Suprapubic skin (tissue), 4 donors: ENCODE results near the gene UBA1. TPM values are rescaled to one million over a fixed set of nuclear protein-coding genes. Genes with fewer than 3 reads are reported as not detected.

ENCODE experiments used
- DNase-seq, 2 donors: peaks; one replicate each; pipeline ENCODE4 v3.0.0-alpha.2; 2019; ENCODE audit warnings: low spot score in 2 of 2
- H3K27ac ChIP-seq: fragments of 200-600 bp; sonication (generic); one replicate; pipeline ENCODE4 v1.5.1; 2019
- H3K27me3 ChIP-seq: fragments of 200-600 bp; sonication (generic); one replicate; pipeline ENCODE4 v1.5.1; 2019
- H3K36me3 ChIP-seq: fragments of 200-600 bp; sonication (generic); one replicate; pipeline ENCODE4 v1.5.1; 2019
- H3K4me1 ChIP-seq: fragments of 200-600 bp; sonication (generic); one replicate; pipeline ENCODE4 v1.5.1; 2019
- H3K4me3 ChIP-seq: fragments of 200-600 bp; sonication (generic); one replicate; pipeline ENCODE4 v1.5.1; 2019; ENCODE audit warnings: mild to moderate bottlenecking
- H3K9me3 ChIP-seq: fragments of 200-600 bp; sonication (generic); one replicate; pipeline ENCODE4 v1.5.1; 2019
- EP300 ChIP-seq: sonication (generic); formaldehyde crosslinking; IDR thresholded peaks from one replicate; pipeline ENCODE4 v1.6.1; 2017; ENCODE audit warnings: antibody characterized with exemption
- POLR2A ChIP-seq, 2 donors: fragments of 450-650 bp; IDR thresholded peaks; one replicate each; pipeline ENCODE4 v1.6.1; 2017; ENCODE audit warnings: antibody characterized with exemption in 2 of 2, mild to moderate bottlenecking in 2 of 2, moderate library complexity in 2 of 2
- POLR2AphosphoS5 ChIP-seq, 3 donors: sonication (generic); formaldehyde crosslinking; IDR thresholded peaks; one replicate each; pipeline ENCODE4 v1.6.1; 2017; ENCODE audit warnings: antibody characterized with exemption in 3 of 3
- WGBS: methylation state at CpG from one replicate; pipeline ENCODE4 v1.1.5; 2018; 5-methylcytosine and 5-hydroxymethylcytosine counted together
- total RNA-seq, 4 donors: library from RNA; depleted of rRNA; stranded (reverse); fragments of >200 nt; gene quantifications; one replicate each; pipeline ENCODE4 v1.1.0, GENCODE V29; 2016
- TF ChIP-seq, protein P1 (sequence below), 2 donors: fragments of 200-600 bp in 1 of 2; fragments of 450-650 bp in 1 of 2; sonication (generic) in 1 of 2; IDR thresholded peaks; one replicate each; pipeline ENCODE4 v1.5.1; 2016 to 2019; ENCODE audit warnings: antibody characterized with exemption in 2 of 2, mild to moderate bottlenecking in 1 of 2, moderate library complexity in 1 of 2

The UBA1 gene
- total RNA-seq, 4 donors from 2014 or later, result 146 to 186 (median 157) TPM

DNA sequence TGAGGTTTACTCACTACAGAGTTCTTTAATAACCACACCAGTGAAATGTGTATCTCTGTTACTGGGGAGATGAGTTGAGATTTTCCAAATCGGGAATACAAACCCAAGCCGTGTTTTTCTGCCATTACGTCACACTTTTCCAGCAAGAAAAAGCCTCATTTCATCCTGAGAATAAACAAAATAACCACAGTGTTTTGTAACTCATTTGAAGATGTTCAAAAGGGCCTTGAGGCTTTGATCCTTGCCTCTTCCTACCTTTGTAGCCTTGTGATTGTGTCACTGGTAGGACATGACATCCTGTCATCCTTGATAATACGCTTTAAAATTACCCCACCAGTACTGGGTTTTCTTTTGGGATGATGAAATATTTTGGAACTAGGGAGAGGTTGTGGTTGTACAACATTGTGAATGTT is 42.1 kb downstream of the UBA1 start:
- WGBS, result 64% methylated on average over 4 of the region's 4 CpGs
- Histone ChIP-seq H3K36me3 (peaks cover 6% of the 10 kb centered on the region), H3K27me3 (no peaks in the 10 kb centered on the region), H3K27ac (no peak overlapping the region), H3K4me3 (no peak overlapping the region), H3K4me1 (peaks cover 14% of the 10 kb centered on the region), H3K9me3 (no peaks in the 10 kb centered on the region)
- TF ChIP-seq EP300 (no peak), POLR2A (IDR thresholded peaks at IDR 0.05) (no peak), POLR2AphosphoS5 (IDR thresholded peaks at IDR 0.05) (no peak)
- TF ChIP-seq, protein P1, sequence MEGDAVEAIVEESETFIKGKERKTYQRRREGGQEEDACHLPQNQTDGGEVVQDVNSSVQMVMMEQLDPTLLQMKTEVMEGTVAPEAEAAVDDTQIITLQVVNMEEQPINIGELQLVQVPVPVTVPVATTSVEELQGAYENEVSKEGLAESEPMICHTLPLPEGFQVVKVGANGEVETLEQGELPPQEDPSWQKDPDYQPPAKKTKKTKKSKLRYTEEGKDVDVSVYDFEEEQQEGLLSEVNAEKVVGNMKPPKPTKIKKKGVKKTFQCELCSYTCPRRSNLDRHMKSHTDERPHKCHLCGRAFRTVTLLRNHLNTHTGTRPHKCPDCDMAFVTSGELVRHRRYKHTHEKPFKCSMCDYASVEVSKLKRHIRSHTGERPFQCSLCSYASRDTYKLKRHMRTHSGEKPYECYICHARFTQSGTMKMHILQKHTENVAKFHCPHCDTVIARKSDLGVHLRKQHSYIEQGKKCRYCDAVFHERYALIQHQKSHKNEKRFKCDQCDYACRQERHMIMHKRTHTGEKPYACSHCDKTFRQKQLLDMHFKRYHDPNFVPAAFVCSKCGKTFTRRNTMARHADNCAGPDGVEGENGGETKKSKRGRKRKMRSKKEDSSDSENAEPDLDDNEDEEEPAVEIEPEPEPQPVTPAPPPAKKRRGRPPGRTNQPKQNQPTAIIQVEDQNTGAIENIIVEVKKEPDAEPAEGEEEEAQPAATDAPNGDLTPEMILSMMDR (IDR thresholded peaks at IDR 0.05), result no peak
- DNase-seq, result no peak

GRCh38 chrX:47239199-47239598 is 45.6 kb downstream of the UBA1 start:
- Histone ChIP-seq H3K4me1 (peaks cover 9% of the 10 kb centered on the region), H3K9me3 (no peaks in the 10 kb centered on the region), H3K4me3 (no peak overlapping the region), H3K27me3 (no peaks in the 10 kb centered on the region), H3K27ac (no peak overlapping the region), H3K36me3 (peaks cover 29% of the 10 kb centered on the region)
- 85% methylated on average over 8 of the region's 8 CpGs for WGBS
- TF ChIP-seq, protein P1 (IDR thresholded peaks at IDR 0.05), result no peak
- TF ChIP-seq EP300 (no peak), POLR2A (IDR thresholded peaks at IDR 0.05) (no peak), POLR2AphosphoS5 (IDR thresholded peaks at IDR 0.05) (no peak)
- no peak for DNase-seq

DNA sequence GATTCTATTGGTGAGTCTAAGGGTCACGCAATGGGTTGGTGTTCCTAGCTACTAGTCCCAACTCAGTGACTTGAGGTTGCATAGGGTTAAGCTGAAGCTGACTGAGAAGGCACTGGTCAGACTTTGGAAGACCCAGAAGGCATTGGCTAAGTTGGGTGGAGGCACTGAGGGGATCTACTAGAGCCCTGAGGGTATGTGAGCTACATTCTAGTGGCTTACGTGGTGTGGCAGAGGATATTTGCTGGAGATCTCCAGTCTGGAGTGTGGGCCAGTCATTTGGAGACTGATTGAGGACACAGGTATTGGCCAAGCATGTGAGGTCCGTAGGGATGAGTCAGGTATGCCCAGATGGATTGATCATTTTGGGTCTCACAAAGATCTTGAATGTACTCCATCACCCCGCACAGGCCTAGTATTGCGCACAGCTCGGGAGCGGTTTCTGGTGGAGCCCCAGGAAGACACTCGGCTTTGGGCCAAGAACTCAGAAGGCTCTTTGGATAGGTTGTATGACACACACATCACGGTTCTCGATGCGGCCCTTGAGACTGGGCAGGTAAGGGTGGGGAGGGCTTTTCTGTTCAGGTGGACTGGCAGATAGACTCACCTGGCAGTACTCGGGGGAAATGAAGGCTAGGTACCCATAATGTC is 46.4 kb downstream of the UBA1 start:
- Histone ChIP-seq H3K27ac (no peak overlapping the region), H3K27me3 (no peaks in the 10 kb centered on the region), H3K4me1 (peaks cover 3% of the 10 kb centered on the region), H3K9me3 (no peaks in the 10 kb centered on the region), H3K4me3 (no peak overlapping the region), H3K36me3 (peaks cover 37% of the 10 kb centered on the region)
- DNase-seq, result peak in 1 of 2 donors; percentile 30
- WGBS, result 92% methylated on average over 9 of the region's 12 CpGs
- TF ChIP-seq EP300 (no peak), POLR2AphosphoS5 (IDR thresholded peaks at IDR 0.05) (no peak), POLR2A (IDR thresholded peaks at IDR 0.05) (no peak)
- TF ChIP-seq, protein P1 (IDR thresholded peaks at IDR 0.05), result no peak

- H3K27ac ChIP-seq, result no peak overlapping the region
- no peak overlapping the region for H3K4me3 ChIP-seq
- TF ChIP-seq POLR2AphosphoS5 (IDR thresholded peaks at IDR 0.05), result no peak
- no peak for TF ChIP-seq POLR2A (IDR thresholded peaks at IDR 0.05)
- no peak for TF ChIP-seq EP300
- no peaks in the 10 kb centered on the region for H3K27me3 ChIP-seq
- WGBS, result 90% methylated on average over 7 of the region's 7 CpGs
- peak in 1 of 2 donors; percentile 35 for DNase-seq
- H3K36me3 ChIP-seq, result peaks cover 40% of the 10 kb centered on the region
- no peaks in the 10 kb centered on the region for H3K9me3 ChIP-seq
- H3K4me1 ChIP-seq, result no peaks in the 10 kb centered on the region
Observed at GRCh38 chrX:47240619-47241018, 47.0 kb downstream of the UBA1 start.

- Histone ChIP-seq H3K36me3 (peaks cover 40% of the 10 kb centered on the region), H3K27ac (no peak overlapping the region), H3K4me3 (no peak overlapping the region)
Observed at GRCh38 chrX:47241201-47242011, 47.8 kb downstream of the UBA1 start.

More at GRCh38 chrX:47241201-47242011, 47.8 kb downstream of the UBA1 start:
- H3K9me3 ChIP-seq, result no peaks in the 10 kb centered on the region
- H3K4me1 ChIP-seq, result no peaks in the 10 kb centered on the region
- H3K27me3 ChIP-seq, result no peaks in the 10 kb centered on the region
- WGBS, result 95% methylated on average over 18 of the region's 18 CpGs
- peak in 1 of 2 donors; percentile 52 for DNase-seq
- TF ChIP-seq, protein P1 (IDR thresholded peaks at IDR 0.05), result no peak
- no peak for TF ChIP-seq EP300
